Germinal center (tissue), 1 donor: ENCODE measurements around the gene POGLUT2.

Experiments used
- DNase-seq: peaks from one replicate; pipeline ENCODE4 v3.0.0; 2012; ENCODE audit warnings: mixed read lengths, low spot score

The POGLUT2 gene

GRCh38 chr13:102768909-102769308, 29.9 kb downstream of the POGLUT2 start:
- no peak for DNase-seq

GRCh38 chr13:102763741-102764140, 35.0 kb downstream of the POGLUT2 start:
- DNase-seq = no peak

- no peak for DNase-seq
Observed at GRCh38 chr13:102761071-102761470, 37.7 kb downstream of the POGLUT2 start.

GRCh38 chr13:102758842-102759241, 39.9 kb downstream of the POGLUT2 start:
- DNase-seq = no peak

GRCh38 chr13:102757006-102757405, 41.8 kb downstream of the POGLUT2 start:
- DNase-seq = no peak

- DNase-seq = no peak
Observed at GRCh38 chr13:102751886-102752285, 46.9 kb downstream of the POGLUT2 start.

GRCh38 chr13:102742506-102742905, 56.3 kb downstream of the POGLUT2 start:
- DNase-seq = no peak

- no peak for DNase-seq
Observed at GRCh38 chr13:102742101-102742500, 56.7 kb downstream of the POGLUT2 start.
